H9 (cell line): Measurements from ENCODE around the gene NEURL4. TPM values are rescaled to one million over a fixed set of nuclear protein-coding genes. Genes with fewer than 3 reads are reported as not detected.

Experiments used
- DNase-seq: peaks from one replicate; pipeline ENCODE4 v3.0.0-alpha.2; 2017
- H2AFZ ChIP-seq: one replicate; pipeline ENCODE4 v1.6.1; 2013; ENCODE audit warnings: mild to moderate bottlenecking, low read length, control low read depth, moderate library complexity
- H2AK5ac ChIP-seq: 2 replicates; pipeline ENCODE4 v1.6.1; 2013; ENCODE audit warnings: low read length, control low read depth, mixed read lengths; ENCODE audit not compliant: insufficient read length
- H2BK120ac ChIP-seq: one replicate; pipeline ENCODE4 v1.6.1; 2013; ENCODE audit warnings: low read depth, mild to moderate bottlenecking, low read length, control low read depth, inconsistent platforms; ENCODE audit not compliant: poor library complexity, severe bottlenecking
- H2BK12ac ChIP-seq: 2 replicates; pipeline ENCODE4 v1.6.1; 2013; ENCODE audit warnings: low read length, control low read depth, mixed read lengths, low read depth; ENCODE audit not compliant: insufficient read length
- H2BK15ac ChIP-seq: 2 replicates; pipeline ENCODE4 v1.6.1; 2013; ENCODE audit warnings: low read depth, low read length, control low read depth
- H2BK20ac ChIP-seq: one replicate; pipeline ENCODE4 v1.6.1; 2013; ENCODE audit warnings: low read depth, mild to moderate bottlenecking, low read length, control low read depth, inconsistent platforms; ENCODE audit not compliant: poor library complexity, severe bottlenecking
- H2BK5ac ChIP-seq: 2 replicates; pipeline ENCODE4 v1.6.1; 2013; ENCODE audit warnings: low read length, control low read depth, mixed read lengths; ENCODE audit not compliant: insufficient read length
- H3K14ac ChIP-seq: 2 replicates; pipeline ENCODE4 v1.6.1; 2013; ENCODE audit warnings: low read length, control low read depth; ENCODE audit not compliant: insufficient read depth
- H3K18ac ChIP-seq: 2 replicates; pipeline ENCODE4 v1.6.1; 2013; ENCODE audit warnings: low read depth, mild to moderate bottlenecking, mixed read lengths, low read length, control low read depth; ENCODE audit not compliant: insufficient read length
- H3K23ac ChIP-seq: 2 replicates; pipeline ENCODE4 v1.6.1; 2013; ENCODE audit warnings: low read length, control low read depth, mixed read lengths, low read depth; ENCODE audit not compliant: insufficient read length
- H3K23me2 ChIP-seq: 2 replicates; pipeline ENCODE4 v1.6.1; 2013; ENCODE audit warnings: low read depth, mild to moderate bottlenecking, mixed read lengths, low read length, control low read depth; ENCODE audit not compliant: insufficient read length, poor library complexity, severe bottlenecking
- H3K27ac ChIP-seq: 2 replicates; pipeline ENCODE4 v1.5.1; 2013; ENCODE audit warnings: low read length, control low read depth, mixed read lengths, low read depth; ENCODE audit not compliant: insufficient read length
- H3K27me3 ChIP-seq: 2 replicates; pipeline ENCODE4 v1.6.1; 2013; ENCODE audit warnings: low read length, control low read depth, inconsistent platforms; ENCODE audit not compliant: insufficient read depth
- H3K4ac ChIP-seq: 2 replicates; pipeline ENCODE4 v1.6.1; 2013; ENCODE audit warnings: low read depth, mild to moderate bottlenecking, control low read depth, inconsistent platforms, low read length, moderate library complexity
- H3K4me1 ChIP-seq: 2 replicates; pipeline ENCODE4 v1.6.1; 2013; ENCODE audit warnings: low read length, control low read depth, inconsistent platforms; ENCODE audit not compliant: insufficient read depth
- H3K4me2 ChIP-seq: 2 replicates; pipeline ENCODE4 v1.6.1; 2013; ENCODE audit warnings: low read length, control low read depth, mixed read lengths; ENCODE audit not compliant: insufficient read length, insufficient read depth
- H3K56ac ChIP-seq: 2 replicates; pipeline ENCODE4 v1.6.1; 2013; ENCODE audit warnings: low read depth, mild to moderate bottlenecking, mixed read lengths, low read length, control low read depth; ENCODE audit not compliant: insufficient read length
- H3K79me1 ChIP-seq: 2 replicates; pipeline ENCODE4 v1.6.1; 2013; ENCODE audit warnings: low read depth, mild to moderate bottlenecking, moderate library complexity, low read length, control low read depth, inconsistent platforms; ENCODE audit not compliant: insufficient read depth, poor library complexity, severe bottlenecking
- H3K79me2 ChIP-seq: 2 replicates; pipeline ENCODE4 v1.6.1; 2013; ENCODE audit warnings: low read length, control low read depth, inconsistent platforms; ENCODE audit not compliant: insufficient read depth
- H3K9ac ChIP-seq: 2 replicates; pipeline ENCODE4 v1.6.1; 2013; ENCODE audit warnings: low read length, control low read depth, mixed read lengths; ENCODE audit not compliant: insufficient read length; ENCODE audit errors: extremely low read depth
- H3K9me3 ChIP-seq: one replicate; pipeline ENCODE4 v1.6.1; 2013; ENCODE audit warnings: low read depth, low read length, inconsistent platforms; ENCODE audit not compliant: control insufficient read depth
- H3T11ph ChIP-seq: one replicate; pipeline ENCODE4 v1.6.1; 2013; ENCODE audit warnings: mild to moderate bottlenecking, low read length, control low read depth, inconsistent platforms
- H4K20me1 ChIP-seq: one replicate; pipeline ENCODE4 v1.6.1; 2013; ENCODE audit not compliant: control insufficient read depth, insufficient read length, insufficient read depth
- H4K5ac ChIP-seq: 2 replicates; pipeline ENCODE4 v1.6.1; 2013; ENCODE audit warnings: low read depth, mild to moderate bottlenecking, mixed read lengths, low read length, control low read depth; ENCODE audit not compliant: insufficient read length
- H4K8ac ChIP-seq: replicated peaks from 2 replicates; pipeline ENCODE4 v1.6.1; 2013; ENCODE audit warnings: low read length, control low read depth, mixed read lengths, low read depth; ENCODE audit not compliant: insufficient read length
- H4K91ac ChIP-seq: 2 replicates; pipeline ENCODE4 v1.6.1; 2013; ENCODE audit warnings: low read depth, mild to moderate bottlenecking, moderate library complexity, mixed read lengths, low read length, control low read depth; ENCODE audit not compliant: insufficient read length
- H3K27ac Mint-ChIP-seq, 3 experiments: 2 replicates in 2 of 3; 3 replicates in 1 of 3; pipeline ENCODE4 v1.8.0; 2020 to 2021; ENCODE audit warnings: mixed read lengths in 3 of 3, mild to moderate bottlenecking in 1 of 3, moderate library complexity in 1 of 3
- H3K27me3 Mint-ChIP-seq: 2 replicates; pipeline ENCODE4 v1.8.0; 2021; ENCODE audit warnings: low read depth, mild to moderate bottlenecking, moderate library complexity, mixed read lengths
- H3K36me3 Mint-ChIP-seq, 3 experiments: 2 replicates in 2 of 3; 3 replicates in 1 of 3; pipeline ENCODE4 v1.8.0; 2020 to 2021; ENCODE audit warnings: low read depth in 3 of 3, mixed read lengths in 3 of 3; ENCODE audit not compliant: insufficient read depth in 1 of 3
- H3K4me1 Mint-ChIP-seq, 2 experiments: 2 replicates each; pipeline ENCODE4 v1.8.0; 2020; ENCODE audit warnings: mixed read lengths in 2 of 2
- H3K4me3 Mint-ChIP-seq, 2 experiments: 2 replicates in 1 of 2; 3 replicates in 1 of 2; pipeline ENCODE4 v1.8.0; 2020 to 2021; ENCODE audit warnings: mild to moderate bottlenecking in 2 of 2, mixed read lengths in 2 of 2, moderate library complexity in 1 of 2
- H3K9me3 Mint-ChIP-seq, 2 experiments: 2 replicates in 1 of 2; 3 replicates in 1 of 2; pipeline ENCODE4 v1.8.0; 2020; ENCODE audit warnings: mild to moderate bottlenecking in 2 of 2, mixed read lengths in 2 of 2, moderate library complexity in 1 of 2
- CTCF ChIP-seq: fragments of 200-600 bp; sonication (generic); conservative IDR thresholded peaks from 3 replicates; pipeline ENCODE4 v1.8.0; 2021; ENCODE audit warnings: antibody characterized with exemption, mild to moderate bottlenecking
- WGBS: extraction: QIAGEN DNeasy Blood & Tissue Kit; methylation state at CpG from one replicate; pipeline ENCODE4 v1.1.7; 2013; ENCODE audit warnings: missing lambda C conversion rate, low lambda C conversion rate, mixed read lengths; ENCODE audit not compliant: insufficient read length; ENCODE audit errors: extremely low coverage; 5-methylcytosine and 5-hydroxymethylcytosine counted together
- total RNA-seq: library from RNA; stranded (reverse); gene quantifications from 2 replicates; pipeline ENCODE4 v1.2.1, GENCODE V29; 2021

Gene NEURL4
- total RNA-seq, 1 experiment from 2014 or later: 54.8 TPM

DNA sequence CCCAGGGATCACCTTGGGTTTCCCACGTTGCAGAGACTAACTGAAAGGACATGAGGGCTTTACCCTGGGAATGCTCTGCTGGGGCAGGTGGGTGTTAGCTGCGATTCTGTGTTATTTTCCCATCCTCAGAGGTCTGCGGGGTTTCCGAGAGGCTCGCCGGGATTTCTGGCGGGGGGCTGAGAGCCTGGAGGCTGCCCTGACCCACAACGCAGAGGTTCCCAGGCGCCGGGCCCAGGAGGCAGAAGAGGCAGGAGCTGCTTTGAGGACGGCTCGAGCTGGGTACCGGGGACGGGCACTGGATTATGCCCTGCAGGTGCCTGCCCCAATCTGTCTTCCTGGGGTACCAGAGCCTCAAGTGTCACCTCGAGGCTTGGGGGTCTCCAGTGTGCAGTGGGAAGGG, 14.1 kb upstream of the NEURL4 start:
- no peak overlapping the region for H4K5ac ChIP-seq
- WGBS: no CpG with 5 or more reads among the region's 15 CpGs
- H3K23me2 ChIP-seq: no peaks in the 10 kb centered on the region

More for the DNA sequence above, 14.1 kb upstream of the NEURL4 start:
- Histone ChIP-seq H3K18ac (no peak overlapping the region), H2AFZ (no peak overlapping the region), H2BK20ac (no peak overlapping the region), H3K14ac (no peak overlapping the region), H3K4me2 (no peak overlapping the region), H3T11ph (no peak overlapping the region), H4K20me1 (no peaks in the 10 kb centered on the region), H3K9ac (no peak overlapping the region), H3K27ac (no peak overlapping the region), H3K4ac (no peak overlapping the region), H4K91ac (no peak overlapping the region), H2BK5ac (no peak overlapping the region), H2BK15ac (no peak overlapping the region), H3K56ac (no peak overlapping the region), H2BK120ac (no peak overlapping the region), H2BK12ac (no peak overlapping the region), H3K79me1 (no peaks in the 10 kb centered on the region), H3K23ac (no peak overlapping the region), H3K9me3 (no peaks in the 10 kb centered on the region), H3K79me2 (no peaks in the 10 kb centered on the region), H3K4me1 (no peaks in the 10 kb centered on the region), H3K27me3 (no peaks in the 10 kb centered on the region), H4K8ac (no peak overlapping the region), H2AK5ac (no peak overlapping the region)
- TF ChIP-seq CTCF: no peak
- H3K36me3 Mint-ChIP-seq: peaks cover 0 to 2% (median 0%) of the 10 kb centered on the region in 3 experiments; a peak in 2 of 7 replicates
- H3K27ac Mint-ChIP-seq: peak overlapping the region in 2 of 3 experiments; percentile 15 to 38; a peak in 2 of 7 replicates
- peak overlapping the region in 1 of 2 experiments; percentile 28; a peak in 1 of 5 replicates for H3K4me3 Mint-ChIP-seq
- H3K9me3 Mint-ChIP-seq: no peaks in the 10 kb centered on the region
- no peaks in the 10 kb centered on the region; the same call in 1 of the 2 replicates for H3K27me3 Mint-ChIP-seq
- no peak for DNase-seq
- H3K4me1 Mint-ChIP-seq: no peaks in the 10 kb centered on the region
